NCI-H1436 treated with DMSO at 0.1 percent for 48 hours (cell line): ENCODE measurements around the gene PHEX.

ENCODE experiments used
- DNase-seq: peaks from one replicate; lab custom pipeline; 2025; lab: John Stamatoyannopoulos, UW

PHEX gene

DNA sequence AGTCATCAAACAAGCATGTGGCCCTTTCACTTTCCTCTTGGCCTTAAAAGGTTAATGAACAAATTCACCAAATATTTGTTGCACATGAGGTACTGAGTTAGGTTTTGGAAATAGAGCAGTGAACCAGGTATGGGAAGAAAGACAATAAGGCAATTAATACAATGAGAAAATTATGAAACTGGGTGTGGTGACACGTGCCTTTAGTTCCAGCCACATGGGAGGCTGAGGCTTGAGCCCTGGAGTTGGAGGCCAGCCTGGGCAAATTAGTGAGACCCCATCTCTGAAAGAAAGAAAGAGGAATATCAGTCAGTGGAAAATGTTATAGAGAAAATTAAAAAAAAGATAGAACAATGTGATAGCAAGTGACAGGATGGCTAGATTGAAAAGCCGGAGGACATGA, 8.1 kb downstream of the PHEX start:
- no peak for DNase-seq

DNA sequence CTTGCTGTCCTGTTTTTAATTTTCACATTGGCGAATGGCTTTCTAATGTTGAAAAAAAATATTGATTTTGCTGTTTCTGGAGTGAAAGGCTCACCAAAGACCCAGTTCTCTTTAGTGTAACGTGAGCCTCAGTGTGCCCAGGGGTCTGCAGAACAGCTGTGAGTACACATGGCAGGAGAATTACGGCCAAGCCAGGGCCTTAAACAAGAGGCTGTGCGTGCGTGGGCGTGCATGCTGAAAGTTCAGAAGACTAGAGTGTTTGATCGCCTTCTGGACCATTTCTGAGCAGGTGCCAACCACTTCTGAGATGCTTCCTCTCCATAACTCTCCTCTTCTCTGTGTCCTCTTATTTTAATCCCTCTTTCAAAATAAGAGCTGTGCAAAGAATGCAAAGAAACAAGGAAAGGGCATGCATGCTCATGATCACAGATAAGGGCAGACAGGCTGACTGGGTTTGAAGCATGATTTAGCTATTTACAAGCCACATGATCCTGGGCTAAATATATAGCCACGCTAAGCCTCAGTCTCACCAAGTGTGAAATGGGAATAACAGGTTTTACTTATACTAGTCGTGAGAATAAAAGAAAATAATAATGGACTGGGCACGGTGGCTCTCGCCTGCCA, 9.9 kb downstream of the PHEX start:
- DNase-seq, result no peak

DNA sequence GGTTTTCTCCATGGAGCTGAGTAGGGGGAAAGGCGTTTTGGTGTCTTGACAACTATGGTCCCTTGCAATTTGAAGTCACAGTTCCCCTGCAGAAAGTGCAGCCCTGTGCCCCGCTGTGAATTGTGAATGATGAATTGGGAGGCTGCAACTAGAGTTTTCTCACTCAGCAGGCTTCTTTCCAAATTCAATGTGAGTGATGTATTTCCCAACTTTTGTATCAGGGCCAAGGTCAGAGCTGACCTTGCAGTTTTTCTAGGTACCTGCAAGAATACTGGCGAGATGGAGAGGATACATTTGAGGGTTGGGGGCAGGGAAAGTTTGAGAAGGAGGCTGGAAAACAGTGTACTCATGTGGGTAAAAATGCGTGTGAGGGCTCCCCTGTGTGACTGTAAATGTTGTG, 11.7 kb downstream of the PHEX start:
- no peak for DNase-seq

DNA sequence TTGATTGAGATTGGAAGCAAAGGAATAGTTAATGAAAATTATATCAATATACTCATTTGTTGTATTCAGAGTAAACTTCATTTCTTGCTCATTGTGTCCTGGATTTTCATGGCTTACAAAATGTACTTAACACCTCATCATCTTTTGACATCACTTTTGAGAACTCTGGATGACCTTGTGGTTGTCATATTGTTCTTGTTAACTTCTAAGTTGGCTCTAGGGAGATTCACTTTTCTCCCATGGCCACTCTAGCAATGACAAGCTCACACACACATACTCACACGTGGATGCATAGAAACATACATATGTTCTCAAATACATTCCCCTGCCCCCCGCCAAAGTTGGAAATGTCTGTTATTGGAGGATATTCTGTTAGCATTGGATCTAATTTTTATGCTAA, 15.3 kb downstream of the PHEX start:
- no peak for DNase-seq

DNA sequence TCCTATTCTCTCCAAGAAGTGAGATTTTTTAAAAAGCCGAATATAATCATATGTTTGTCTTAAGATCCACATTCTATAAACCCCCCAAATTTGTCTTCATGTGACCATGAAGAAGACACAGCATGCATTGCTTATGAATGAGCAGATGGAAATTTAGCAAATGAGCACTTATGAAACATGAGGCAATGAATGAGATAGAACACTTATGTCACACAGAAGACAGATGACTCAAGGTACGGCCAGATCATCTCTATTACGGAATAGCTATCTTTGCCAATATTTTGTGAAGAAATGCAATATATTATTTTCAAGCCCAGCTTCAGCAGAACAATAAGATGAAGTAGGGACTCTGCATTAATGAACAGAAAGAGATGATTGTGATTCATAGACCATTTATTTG, 21.4 kb downstream of the PHEX start:
- DNase-seq, result no peak

DNA sequence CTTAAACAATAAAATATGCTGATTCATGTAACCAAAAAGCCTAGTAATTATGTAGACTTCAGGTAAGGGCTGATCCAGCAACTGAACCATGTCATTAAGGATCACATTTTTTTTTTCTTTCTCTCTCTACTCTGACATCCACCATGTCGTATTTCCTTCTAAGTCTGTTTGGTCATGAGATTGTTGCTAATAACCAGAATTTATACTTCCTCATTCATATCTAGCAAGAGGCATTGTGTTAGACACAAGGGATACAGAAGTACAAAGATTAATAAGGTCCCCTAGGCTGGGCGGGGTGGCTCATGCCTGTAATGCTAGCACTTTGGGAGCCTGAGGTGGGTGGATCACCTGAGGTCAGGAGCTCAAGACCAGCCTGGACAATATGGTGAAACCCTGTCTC, 24.1 kb downstream of the PHEX start:
- no peak for DNase-seq

DNA sequence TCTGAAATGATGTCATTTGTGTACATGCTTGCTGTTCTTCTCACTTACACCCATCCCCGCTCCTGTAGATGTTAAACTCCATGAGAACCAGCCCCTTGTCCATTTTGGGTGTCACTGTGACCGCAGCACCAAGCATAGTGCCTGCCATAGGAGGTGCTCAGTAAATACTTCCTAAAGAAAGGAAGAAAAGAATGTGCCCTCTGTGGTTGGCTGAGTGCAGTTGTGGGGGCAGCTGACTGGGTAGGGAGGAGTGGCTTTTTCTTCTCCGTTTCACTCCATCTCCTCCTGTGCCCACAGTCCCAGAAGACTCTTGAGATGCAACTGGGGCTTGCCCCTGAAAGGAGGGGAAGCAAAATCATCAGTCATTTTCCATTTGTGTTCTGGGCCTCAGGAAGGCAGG, 25.5 kb downstream of the PHEX start:
- DNase-seq, result no peak

DNA sequence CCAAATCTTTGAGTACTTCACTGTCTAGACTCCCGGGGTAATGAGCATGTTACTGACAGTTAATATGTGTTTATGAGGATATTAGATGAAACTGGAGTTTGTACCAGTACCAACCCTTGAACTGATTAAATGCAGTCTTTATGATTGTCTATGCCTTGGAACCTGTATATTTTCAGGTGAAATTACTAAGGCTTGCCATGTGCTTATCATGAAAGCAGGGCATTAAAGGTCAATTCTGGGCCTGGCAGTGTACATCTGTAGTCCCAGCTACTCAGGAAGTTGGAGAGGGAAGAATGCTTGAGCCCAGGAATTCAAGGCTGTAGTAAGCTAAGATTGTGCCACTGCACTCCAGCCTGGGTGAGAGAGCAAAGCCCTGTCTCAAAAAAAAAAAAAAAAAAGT, 27.6 kb downstream of the PHEX start:
- DNase-seq, result no peak

DNA sequence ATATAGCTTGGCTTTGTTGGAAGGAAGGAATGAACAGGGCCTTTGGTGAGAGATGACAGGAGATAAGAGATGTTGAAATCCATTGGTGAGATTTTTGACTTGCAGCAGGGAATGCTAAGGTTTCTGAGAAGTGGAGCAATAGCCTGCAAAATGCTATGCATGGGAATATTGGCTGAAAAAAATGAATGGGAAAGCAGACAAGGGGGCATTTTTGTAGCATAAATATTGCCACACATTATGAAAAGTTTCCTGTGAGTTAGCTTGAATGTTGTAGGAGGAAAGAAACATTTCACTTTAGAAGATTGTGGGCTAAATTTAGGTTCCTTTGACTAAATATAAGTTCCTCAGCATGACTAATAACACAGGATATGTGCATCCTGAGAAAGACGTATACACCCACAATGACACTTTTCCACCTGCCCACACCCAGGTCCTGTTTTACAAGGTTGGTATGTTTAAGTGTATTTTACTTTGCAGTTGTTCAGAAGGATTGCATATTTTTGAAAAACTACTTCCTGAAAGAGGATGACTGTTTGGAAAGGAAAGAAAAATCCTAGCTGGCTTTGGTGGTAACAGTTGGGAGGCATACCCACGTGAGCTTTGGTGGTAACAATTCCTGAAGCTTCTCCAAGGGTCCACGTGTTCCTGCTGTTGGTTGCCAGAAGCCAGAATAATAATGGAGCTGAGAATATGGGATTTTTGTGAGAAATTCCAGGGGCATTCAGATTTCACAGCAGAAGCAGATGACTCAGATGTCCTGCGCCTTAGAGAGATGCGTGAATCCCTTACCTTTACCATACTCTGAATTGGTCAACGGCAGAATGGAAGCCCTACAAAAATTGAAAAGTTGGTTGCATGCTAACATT, 28.5 kb downstream of the PHEX start:
- no peak for DNase-seq

DNA sequence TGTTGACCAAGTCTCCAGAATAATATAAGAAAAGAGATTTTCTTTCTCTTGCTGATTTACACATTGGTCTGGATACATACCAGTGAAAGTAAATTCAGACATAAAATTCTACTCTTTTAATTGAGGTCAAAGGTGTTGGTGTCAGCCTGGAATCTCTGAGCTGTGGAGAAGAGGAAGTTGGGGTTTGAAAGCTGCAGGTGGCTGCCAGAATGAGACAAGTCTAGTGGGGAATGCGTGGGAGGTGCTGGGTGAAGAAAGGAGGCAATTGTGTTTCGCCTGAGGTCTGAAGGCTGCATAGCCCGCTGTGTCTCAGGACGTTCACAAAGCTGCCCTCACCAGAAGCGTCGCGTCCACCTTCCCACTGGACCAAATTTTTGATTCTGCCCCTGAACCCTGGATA, 31.2 kb downstream of the PHEX start:
- DNase-seq, result no peak

DNA sequence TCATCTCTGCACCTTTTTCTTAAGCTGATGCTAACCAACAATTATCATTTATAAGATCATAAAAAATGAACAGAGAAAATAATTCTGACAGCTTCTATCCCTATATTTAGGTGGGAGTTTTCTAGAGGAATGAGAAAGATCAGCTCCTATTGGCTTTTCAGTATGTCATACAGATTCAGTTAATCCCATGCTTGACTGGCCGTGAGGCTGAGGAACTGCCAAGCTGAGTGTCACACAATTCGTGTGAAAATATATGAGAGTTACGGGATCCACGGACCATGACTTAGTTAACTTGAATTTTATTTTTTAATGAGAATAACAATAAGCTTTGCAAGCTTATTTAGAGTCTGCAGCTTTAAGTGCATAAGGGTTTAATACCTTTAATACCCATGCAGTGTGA, 37.5 kb downstream of the PHEX start:
- DNase-seq, result no peak

DNA sequence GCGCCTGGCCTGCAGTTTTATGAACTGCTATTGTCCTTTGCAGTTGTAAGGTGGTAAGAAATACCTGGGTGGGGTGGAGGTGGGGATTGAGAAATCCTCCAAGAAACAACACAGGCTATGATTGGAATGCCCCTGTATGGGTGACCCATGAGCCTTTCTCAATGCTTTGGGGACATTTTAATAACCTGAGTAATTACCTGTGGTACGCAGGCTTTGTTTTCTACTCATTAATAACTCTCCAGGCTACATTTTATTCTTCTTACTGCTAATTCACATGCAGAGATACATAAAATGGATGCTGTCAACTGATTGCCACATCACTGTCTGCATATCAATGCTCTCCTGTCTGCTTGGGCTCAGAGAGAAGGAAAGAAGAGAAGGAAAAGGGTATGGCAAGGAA, 41.8 kb downstream of the PHEX start:
- no peak for DNase-seq

DNA sequence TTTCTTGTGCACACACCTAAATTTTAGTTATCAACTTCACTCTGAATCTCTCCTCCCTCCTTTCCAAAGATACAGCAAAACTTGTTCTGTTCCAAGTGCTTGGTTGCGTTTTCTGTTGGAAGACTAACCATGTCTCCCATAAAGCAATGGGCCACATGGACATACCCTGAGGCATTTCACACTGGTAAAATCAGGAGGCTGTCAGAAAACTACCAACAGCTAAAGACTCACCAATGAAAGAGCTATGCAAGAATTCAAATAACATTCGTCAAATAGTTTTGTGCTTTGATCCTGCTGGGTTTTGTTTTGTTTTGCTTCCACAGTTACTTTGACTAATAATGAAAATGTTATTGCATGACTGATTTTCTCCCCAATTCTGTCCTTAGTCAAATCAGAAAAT, 46.0 kb downstream of the PHEX start:
- DNase-seq, result no peak

DNA sequence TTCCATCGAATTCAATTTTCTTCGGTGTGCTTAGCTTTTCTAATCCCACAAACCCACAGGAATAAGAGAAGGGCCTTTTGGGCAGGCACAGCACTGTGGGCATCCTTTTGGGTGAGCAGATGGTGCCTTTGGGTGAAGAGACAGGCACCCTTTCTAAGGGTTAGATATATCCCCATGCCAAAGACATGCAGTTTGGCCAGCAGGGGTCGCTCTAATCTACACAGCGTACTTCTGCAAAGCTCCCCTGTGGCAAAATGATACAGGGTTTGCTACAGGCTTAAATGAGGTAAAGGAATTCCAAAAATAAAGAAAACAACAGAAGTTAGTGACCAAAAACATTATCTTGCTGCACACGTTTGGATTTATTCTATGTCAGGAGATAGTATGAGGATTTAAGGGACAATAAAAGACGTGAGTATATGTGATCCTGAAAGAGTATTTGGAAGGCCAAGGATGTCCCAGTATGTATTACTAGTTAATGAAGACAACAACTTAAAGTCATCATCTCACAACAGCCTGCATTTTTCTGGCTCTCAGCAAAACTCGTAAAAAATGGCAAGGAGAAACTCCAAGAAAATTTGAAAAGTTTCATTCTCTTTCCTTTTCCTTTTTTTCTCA, 49.5 kb downstream of the PHEX start:
- DNase-seq, result no peak

DNA sequence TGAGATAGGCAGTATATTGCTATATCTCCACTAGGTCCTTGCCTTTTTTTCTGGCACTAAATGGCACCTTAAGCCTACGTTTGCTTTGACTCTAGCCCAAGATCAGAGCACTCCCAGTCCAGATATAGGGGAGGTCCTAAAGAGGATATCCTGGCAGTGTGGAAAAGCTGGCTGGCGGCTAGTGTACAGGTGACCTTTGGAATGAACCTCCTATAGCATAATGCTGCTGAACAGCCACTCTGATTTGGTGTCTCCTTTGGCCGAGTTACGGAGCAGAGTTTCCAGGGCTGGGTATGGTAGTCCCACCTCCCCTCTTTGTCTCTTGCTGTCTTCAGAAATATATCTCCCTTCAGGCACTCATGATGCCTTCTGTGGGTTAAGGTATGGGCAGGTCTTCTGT, 53.9 kb downstream of the PHEX start:
- DNase-seq, result no peak

DNA sequence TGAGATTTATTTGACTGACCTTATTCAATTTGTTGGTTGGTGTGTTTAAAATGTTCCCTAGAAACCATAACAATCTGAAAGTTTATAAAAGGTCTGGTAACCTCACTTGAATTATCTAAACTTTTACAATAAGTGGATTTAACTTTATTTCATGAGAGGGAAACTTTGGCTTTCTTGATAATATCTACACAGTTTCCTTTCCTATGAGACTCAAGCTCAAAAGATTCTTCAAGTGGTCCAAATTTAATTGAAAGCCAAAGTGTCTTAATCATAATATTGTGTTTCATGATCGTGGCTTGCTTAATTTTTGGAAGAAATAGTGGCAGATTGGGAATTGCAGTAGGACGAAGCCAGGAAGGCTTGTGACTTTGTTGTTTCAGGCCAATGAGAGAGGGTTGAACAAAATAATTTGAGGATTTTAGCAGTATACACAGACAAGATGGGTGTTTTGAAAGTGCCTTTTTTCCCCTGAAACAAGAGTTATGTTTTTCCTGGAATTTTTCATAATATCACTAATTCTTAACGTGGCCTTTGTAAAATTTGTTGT, 55.0 kb downstream of the PHEX start:
- no peak for DNase-seq

DNA sequence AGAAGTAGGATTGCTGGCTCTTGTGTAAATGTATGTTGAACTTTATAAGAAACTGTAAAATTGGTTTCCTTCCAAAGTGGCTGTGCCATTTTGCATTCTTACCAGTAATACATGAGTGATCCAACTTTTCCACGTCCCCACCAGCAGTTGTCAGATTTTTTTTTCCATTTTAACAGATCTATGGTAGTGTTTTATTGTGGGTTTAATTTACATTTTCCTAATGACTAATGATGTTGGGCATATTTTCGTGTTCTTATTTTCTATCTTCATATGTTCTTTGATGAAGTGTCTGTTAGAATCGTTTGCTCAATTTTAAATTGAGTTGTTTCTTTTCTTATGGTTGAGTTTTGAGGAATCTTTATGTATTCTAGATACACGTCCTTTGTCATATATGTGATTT, 56.2 kb downstream of the PHEX start:
- DNase-seq, result no peak

DNA sequence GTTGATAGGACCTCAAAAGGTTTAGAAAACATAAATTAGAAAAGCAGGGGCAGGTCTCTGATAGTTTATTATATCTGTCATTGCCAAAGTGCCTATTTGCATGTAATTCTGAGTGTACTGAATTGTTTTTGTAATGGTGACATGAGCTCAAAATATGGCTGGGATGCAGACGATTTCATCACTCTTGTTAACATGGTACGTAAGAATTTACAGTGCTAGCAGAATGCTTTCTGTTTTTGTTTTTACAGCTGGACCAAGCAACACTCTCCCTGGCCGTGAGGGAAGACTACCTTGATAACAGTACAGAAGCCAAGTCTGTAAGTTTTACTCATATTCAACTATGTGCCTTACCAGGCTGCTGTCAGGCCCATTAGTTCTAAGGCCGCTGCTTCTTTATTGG, 58.1 kb downstream of the PHEX start:
- no peak for DNase-seq

DNA sequence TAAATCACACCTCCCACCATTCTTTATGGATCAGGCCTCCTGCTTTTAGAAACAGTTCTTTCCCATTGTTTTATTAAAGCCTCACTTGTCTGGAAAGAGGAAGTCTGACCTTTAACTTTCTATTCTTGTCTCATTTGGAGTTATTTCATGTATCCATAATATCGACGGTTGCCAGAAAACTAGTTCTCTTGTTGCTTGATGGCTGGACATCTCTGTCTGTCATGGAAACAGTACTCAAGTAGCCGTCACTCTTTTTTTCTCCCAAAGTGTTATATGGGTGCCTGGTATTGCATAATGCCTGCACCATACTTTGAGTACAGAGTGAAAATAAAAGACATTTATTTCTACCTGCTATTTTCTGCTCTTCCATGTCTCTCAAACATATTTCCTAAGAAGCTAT, 61.4 kb downstream of the PHEX start:
- DNase-seq, result no peak

DNA sequence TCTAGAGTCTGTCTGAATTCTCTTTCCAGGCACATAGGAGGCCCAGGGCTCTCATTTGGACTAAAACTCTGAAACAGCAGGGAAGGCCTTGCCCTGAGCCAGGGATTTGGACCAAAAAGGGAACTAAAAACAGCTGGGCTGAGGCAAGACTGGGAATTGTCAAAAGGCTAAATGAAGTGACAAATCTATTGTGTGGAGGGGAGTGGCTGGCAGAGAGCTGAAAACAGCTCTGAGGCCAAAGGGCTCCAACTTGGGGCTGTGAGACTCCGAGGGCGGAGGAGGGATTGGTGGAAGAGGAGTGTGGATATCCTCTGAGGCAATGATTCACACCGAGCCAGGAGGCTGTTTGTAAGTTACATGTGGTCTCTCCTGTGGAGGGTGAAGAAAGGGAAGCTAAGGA, 63.2 kb downstream of the PHEX start:
- DNase-seq, result no peak

DNA sequence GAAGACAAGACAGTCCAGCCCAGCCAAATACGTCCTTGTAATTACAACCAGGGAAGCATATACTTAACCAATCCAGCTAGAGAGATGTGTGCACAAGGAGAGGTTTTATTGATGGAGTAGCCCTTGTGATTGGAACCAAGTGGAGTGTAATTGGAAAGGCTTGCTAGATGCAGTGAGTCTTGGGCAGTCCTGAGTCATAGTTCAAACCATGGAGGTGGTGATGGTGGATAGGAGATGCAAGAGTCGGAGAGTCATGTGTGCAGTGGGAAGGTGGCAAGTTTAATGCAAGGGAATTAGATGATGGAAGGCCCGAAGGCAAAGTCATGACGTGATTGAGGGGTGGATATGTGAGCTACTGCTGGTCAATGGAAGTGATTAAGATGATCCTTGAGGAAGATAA, 63.7 kb downstream of the PHEX start:
- DNase-seq, result no peak

DNA sequence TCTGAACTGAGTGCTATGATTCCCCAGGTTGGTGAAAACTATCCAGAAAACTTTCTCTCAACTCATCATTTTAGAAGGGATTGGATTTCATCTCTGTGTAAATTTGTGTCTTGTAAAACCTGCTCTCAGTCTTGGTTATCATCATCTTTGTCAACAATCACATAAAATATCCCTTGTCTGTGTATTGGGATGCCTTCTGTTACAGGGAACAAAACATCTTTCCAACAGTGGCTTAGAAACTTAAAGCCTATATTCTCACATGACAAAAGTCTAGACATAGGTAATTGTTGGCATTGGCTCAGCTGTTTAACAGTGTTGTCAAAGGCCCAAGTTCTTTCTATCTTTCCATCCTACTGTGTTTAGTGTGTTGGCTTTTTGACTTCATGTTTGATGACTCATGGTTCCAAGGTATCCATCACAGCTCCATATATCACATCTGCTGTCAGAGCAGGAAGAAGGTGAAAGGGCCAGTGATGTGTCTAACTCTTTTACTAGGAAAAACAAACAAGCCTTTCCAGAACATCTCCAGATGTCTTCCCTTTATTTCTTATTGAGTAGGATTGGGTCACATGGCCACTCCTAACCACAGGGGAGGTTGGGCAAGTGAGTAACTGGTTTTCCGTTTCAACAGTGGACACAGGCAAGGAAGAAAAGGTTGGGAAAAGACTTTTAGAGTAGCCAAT, 65.0 kb downstream of the PHEX start:
- DNase-seq, result no peak

DNA sequence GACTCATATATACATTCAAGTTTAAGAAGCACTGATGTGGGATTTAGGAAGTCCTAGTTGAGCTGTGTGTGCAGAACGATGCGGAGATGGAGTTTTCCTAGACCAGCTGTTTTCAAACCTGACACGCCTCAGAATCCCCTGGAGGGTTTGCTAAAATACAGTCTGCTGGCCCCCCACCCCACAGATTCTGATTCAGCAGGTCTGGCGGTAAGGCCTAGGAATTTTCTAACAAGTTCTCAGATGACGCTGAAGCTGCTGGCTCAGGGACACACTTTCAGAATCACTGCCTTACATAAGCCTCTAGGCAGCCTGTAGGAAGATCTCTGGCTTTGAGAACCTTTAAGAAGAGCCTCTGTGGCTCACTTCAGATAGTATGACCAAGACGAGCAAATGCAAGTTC, 73.1 kb downstream of the PHEX start:
- no peak for DNase-seq
